Measurements from ENCODE around the gene PRDM16.

PRDM16 gene

GRCh38 chr1:3442901-3443300 is 373.9 kb downstream of the PRDM16 start:
- no peak for DNase-seq (ENCODE audit: low spot score)
- no peak for TF ChIP-seq CTCF (IDR thresholded peaks at IDR 0.05; ENCODE audit: borderline replicate concordance, control extremely low read depth, extremely low read depth, insufficient read depth, missing control alignments)
- in situ Hi-C loops (cut with MboI; ENCODE audit: low sequenced_read_pairs, unreplicated experiment): no loop called here

GRCh38 chr1:3443807-3444206 is 374.8 kb downstream of the PRDM16 start:
- in situ Hi-C loops (cut with MboI; ENCODE audit: low sequenced_read_pairs, unreplicated experiment): no loop called here
- DNase-seq (ENCODE audit: low spot score): no peak
- TF ChIP-seq CTCF (IDR thresholded peaks at IDR 0.05; ENCODE audit: borderline replicate concordance, control extremely low read depth, extremely low read depth, insufficient read depth, missing control alignments): no peak

- TF ChIP-seq CTCF (IDR thresholded peaks at IDR 0.05; ENCODE audit: borderline replicate concordance, control extremely low read depth, extremely low read depth, insufficient read depth, missing control alignments): no peak
- no peak for DNase-seq (ENCODE audit: low spot score)
- in situ Hi-C loops (cut with MboI; ENCODE audit: low sequenced_read_pairs, unreplicated experiment): no loop called here
Measured at GRCh38 chr1:3444298-3444697, 375.3 kb downstream of the PRDM16 start.

- in situ Hi-C loops (cut with MboI; ENCODE audit: low sequenced_read_pairs, unreplicated experiment): no loop called here
- no peak for TF ChIP-seq CTCF (IDR thresholded peaks at IDR 0.05; ENCODE audit: borderline replicate concordance, control extremely low read depth, extremely low read depth, insufficient read depth, missing control alignments)
Measured at GRCh38 chr1:3444736-3445135, 375.7 kb downstream of the PRDM16 start.

GRCh38 chr1:3450202-3450863 is 381.3 kb downstream of the PRDM16 start:
- no peak for TF ChIP-seq CTCF (IDR thresholded peaks at IDR 0.05; ENCODE audit: borderline replicate concordance, control extremely low read depth, extremely low read depth, insufficient read depth, missing control alignments)
- in situ Hi-C loops (cut with MboI; ENCODE audit: low sequenced_read_pairs, unreplicated experiment): no loop called here
- DNase-seq (ENCODE audit: low spot score): no peak

More at GRCh38 chr1:3444736-3445135, 375.7 kb downstream of the PRDM16 start:
- DNase-seq (ENCODE audit: low spot score): no peak

GRCh38 chr1:3450983-3451382 is 382.0 kb downstream of the PRDM16 start:
- in situ Hi-C loops (cut with MboI; ENCODE audit: low sequenced_read_pairs, unreplicated experiment): no loop called here
- no peak for TF ChIP-seq CTCF (IDR thresholded peaks at IDR 0.05; ENCODE audit: borderline replicate concordance, control extremely low read depth, extremely low read depth, insufficient read depth, missing control alignments)
- no peak for DNase-seq (ENCODE audit: low spot score)
